HG02571 (cell line): ENCODE data around the gene SSH3.

ENCODE experiments used
- ATAC-seq: cut with Tn5 transposase; IDR thresholded peaks from one replicate; pipeline ENCODE4 v1.9.1; 2021; ENCODE audit warnings: mild to moderate bottlenecking, moderate library complexity; ENCODE audit not compliant: unreplicated experiment

Gene SSH3

GRCh38 chr11:67345247-67345919 lies 42.1 kb downstream of the SSH3 start:
- no peak for ATAC-seq

GRCh38 chr11:67345920-67346819 lies 42.8 kb downstream of the SSH3 start:
- no peak for ATAC-seq

DNA sequence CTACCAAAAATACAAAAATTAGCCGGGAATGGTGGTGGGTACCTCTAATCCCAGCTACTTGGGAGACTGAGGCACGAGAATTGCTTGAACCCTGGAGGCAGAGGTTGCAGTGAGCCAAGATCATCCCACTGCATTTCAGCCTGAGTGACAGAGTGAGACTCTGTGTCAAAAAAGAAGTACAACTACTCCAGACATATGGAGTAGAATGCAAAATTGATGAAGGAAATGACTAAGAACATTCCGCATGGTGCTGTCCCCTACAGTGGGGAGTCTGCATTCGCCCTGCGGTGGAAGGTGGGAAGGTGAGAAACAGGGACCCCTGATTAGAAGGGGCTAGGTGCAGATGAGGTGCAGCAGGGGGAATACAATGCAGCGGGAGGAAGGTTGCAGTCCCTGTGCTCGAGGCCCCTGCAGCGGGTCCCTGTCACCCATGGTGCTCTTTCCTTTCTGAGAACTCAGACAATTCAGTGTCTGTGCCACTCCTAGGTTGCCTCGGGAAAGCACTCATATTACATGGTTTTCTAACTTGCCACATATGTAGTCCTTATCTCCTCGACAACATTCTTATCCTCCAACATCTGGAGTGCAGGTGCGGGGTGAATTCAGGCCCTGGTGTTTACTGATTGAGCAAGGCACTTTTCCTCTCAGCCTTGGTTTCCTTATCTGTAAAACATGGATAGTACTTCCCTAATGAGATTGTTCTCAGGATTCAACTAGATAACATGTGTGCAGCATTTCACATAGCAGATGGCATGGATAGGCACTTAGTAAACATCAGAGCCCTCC lies 44.8 kb downstream of the SSH3 start:
- ATAC-seq = no peak

DNA sequence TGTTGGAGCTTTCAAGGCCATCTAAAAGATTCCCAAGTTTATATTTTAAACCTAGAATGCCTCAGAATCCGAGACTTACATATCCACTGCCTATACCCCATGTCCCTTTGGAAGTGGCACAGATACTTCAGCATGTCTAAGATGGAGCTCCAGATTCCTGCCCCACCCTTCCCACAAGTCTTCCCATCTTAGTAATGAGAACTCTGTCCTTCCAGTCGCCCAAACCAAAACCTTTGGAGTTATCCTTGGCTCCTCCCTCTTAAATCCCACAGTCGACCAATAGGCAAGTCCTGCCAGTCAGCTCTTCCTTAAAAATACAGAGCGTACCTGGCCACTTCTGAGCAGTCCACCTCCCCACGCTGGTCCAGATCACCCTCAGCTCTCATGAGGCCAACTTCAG lies 45.7 kb downstream of the SSH3 start:
- ATAC-seq = no peak

DNA sequence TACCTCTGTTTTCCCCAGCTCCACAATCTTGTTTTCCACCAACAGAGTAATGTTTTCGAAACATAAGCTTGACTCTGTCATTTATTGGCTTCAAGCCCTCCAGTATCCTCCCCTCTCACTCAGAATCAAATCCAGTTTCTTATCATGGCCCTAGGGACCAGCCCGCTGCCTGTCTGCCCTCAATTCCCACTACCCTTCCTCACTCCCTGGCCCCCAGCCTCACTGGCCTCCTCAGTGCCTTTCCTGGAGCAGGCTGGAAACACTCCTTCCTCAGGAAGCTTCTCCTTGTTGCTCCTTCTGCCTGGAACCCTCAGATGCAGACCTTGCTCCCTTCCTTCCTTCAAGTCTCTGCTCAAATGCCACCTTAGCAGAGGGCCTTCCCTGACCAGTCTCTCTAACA lies 46.1 kb downstream of the SSH3 start:
- no peak for ATAC-seq

- ATAC-seq = no peak
Measured at GRCh38 chr11:67349928-67350465, 46.7 kb downstream of the SSH3 start.

- ATAC-seq = no peak
Measured at GRCh38 chr11:67351275-67352005, 48.1 kb downstream of the SSH3 start.

DNA sequence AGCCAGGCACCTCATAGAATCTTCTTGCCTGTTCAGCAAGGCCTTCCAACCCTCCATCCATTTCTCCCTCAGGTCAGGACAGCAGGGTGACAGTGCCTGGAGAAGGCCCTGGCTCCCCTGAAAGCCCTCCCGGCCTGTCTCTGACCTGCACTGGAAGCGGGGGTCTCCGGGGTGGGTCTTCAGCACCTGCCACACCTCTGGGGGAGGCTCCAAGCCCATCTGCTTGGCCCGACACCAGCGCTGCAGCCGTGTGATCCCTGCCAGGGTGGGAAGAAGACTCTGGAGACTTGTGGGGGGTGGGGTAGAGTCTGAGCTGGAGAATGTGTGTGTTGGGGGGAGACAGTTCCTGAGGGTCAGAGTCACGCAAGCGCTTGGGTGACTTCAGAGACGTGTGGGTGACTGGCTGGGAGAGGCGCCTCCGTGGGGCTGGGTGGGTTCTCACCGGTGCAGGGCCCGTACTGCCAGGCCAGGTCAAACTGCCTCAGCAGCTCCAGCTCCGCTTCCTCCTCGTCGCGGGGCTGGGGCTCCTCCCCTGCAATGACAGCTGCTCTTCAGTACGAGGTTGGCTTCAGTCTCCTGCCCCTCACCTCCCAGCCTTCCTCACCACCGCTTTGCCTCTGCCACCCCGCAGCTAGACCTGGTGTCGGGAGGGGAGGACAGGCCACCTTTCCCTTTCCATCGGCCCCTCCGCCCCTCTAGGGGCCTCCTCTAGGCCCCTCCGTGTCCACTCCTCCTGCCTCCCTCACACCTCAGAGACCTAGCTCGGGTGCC lies 49.4 kb downstream of the SSH3 start:
- ATAC-seq = peak; percentile 18

DNA sequence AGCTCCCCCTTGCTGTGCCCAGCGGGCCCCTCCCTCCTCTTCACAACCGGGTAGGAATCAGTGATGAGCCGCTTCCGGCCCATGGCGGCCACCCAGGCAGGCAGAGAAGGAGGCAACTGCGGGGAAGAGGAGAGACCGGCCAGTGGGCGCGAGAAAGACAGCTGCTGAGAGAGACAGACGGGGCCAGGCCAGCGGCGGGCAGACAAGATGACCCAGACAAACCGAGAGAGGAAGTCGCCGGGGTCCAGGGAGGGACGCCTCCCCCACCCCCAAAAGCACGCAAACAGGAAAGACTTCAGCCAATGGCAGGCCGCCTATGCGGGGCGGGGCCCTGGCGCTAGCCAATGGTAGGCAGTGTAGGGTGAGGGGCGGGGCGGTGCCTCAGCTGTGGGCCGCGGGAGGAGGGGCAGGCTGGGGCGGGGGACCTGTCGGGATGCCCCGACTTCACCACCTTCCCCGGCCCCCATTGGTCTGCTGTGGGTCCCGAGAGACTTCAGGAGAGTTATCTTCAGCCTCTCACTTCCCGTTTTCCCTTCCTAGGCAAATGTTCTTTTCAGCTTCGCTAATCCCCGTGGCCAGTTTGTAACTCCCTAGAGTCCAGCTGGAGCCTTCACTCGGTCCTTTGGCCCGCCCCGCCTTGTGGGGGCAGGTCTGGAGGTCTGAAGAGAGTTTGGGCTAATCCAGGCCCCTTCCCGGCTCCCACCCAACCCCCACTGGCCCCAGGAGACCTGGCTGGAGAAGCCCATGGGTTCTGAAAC lies 50.2 kb downstream of the SSH3 start, which contains the start of gene POLD4:
POLD4 (minus strand) TSS at position 230 of the 758 bp plus-strand sequence; CDS start at position 83, 147 bp downstream.
- ATAC-seq = peak; percentile 77

DNA sequence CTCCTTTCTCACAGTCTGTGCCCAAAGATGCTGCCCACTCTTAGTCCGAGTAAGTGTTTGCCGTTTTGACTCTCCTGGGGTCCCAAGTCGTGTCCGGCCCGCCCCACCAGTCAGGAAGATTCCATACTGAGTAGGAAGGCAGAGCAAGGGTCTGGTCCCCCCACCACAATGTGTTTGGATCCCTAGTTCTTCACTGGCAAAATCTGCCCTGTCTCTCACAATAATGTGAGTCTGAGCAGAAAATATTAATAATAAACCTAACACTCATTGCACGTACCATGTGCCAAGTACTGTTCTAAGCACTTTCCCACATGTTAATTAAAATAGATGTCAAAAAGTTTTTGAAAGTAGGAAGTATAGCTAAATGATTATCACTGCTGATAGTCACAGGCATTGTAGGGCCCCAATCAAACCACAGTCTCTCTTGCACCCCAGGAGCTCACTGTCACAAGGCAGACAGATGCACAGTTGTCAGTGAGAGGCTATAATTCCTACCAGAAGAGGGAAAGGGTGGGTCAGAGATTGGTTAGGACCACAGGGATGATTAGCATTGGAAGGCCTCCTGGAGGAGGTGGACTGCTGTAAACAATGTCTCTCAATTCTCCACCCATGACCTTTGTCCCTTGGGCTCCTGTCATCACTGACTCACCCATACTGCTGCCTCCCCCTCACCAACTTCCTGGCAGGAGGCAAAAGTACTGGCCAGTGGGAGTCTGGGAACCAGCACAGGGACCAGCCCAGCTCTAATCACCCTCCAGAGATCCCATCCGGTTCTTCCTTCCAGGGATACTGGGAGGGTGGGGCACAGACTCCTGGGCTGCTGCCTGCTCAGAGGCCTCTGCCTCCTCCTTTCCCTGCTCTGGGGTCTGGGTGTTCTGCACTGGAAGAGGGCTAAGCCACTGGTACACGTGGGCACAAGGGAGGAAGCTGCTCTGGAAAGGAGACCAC lies 51.0 kb downstream of the SSH3 start:
- no peak for ATAC-seq

GRCh38 chr11:67355023-67355793 lies 51.9 kb downstream of the SSH3 start:
- ATAC-seq = no peak

DNA sequence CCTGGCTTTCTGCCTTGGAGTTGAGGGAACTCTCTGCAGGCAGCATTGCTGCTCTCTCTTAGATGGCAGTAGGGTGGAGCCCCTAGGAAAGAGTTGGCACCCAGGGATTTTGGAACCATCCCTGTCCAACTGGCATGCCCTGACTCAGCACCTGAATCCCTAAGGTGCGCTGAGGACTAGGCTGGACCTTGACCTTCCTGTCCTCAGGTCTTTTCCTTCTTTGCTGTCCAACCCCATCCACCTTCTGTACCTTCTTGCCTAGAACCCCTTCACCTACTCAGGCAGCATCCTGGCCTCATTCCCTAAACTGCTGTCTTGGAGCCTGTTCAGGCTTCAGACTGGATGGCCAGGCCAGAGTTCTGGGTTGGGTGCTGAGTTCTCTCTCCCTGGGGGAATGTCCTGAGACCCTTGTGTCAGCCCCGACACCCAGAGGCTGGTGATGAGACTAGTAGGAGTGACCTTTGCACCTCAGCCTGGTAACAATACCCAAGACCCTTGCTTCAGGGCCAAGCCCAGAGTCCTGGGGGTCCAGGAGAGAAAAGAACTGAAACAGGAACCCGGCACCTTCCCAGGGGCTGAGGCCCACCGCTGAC lies 52.6 kb downstream of the SSH3 start:
- no peak for ATAC-seq

DNA sequence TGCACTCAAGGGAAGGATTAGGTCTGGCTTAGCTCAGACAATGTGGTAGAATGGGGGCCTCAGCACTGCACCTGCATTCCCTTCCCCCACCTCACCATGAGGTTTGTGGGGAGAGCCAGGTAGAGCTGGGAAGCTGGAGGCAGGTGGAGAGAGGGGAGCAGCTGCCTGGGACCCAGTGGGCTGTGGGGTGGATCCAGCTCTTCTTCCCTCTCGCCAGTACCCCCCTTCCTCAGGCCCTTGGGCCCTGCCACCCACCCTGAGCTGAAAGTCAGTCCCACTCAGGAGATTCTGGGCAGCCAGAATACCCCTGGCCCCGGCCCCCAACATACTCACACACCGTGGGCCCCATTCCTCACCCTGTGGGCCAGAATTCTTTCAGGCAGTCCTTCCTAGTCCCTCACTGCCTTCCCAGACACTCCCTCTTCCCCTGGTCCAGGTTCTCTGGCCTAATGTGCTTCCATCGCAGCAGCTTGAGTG lies 53.1 kb downstream of the SSH3 start:
- ATAC-seq = no peak

DNA sequence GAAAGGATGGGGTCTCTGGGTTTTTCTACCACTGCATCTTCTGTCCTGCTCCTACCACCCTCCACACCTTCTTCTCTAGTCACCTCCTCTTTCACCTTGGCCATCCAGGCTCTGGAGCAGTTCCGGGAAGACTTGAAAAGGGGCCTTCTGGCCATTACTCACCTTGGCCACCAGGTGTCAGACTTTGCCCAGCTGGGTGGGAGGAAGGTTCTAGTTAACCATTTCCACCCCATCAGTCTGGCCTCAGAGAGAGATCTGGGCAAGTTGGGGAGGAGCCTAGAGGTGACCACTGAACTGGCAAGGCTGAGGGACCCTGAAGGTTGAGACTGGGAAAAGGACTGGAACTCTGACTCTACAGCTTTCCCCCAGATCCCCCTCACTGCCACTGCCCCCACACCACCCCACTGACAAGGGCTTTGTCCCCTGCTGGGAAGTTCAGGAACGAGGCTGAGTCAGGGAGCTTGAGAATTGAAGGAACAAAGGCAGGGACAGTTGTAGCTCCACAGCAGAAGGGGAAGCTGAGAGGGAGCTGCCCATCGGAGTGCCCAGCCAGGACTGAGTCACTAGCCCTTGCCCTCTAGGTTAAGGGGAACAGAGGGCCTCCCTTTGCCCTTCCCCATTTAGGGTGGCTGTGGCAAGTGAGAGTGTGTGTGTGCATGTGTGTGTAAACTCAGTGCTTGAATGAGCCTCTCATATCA lies 53.7 kb downstream of the SSH3 start:
- no peak for ATAC-seq

DNA sequence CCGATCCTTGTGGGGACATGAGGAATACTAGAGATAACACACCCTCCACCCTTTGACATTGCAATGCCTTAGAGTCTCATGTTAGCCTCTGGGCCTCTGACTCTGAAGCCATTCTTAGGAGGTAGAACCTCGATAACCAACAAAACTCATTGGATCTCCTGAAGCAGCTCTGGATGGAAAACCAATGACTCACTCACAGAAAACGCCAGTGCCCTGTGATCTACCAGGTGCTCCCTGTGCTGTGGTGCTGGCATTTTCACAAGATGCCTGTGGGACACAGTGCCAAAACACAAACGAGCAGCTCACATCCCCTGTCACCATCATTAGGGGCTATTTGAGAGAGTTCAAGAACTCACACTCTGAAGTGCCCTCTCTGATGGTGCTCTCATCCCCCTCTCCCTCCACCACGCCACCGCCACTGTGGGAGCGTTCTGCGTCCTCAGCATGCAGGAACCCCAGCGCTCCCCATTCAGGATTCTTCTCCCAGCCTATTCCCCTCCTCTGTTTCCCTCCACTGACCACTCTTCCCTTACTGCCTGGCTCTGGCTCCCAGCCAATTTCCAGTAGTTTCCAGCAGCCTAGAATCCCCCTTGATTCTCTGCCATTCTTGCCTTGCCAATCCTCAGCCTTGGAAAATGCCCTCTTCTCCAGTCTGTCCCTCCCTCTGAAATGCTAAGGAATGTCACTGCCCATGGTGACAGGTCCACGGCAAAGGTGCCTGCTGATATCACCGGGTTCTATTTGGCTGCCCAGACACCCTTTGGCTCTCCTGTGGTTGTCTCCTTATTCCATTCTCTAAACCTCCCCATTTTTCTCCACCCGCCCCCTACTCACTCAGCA lies 54.7 kb downstream of the SSH3 start:
- no peak for ATAC-seq
